ENCODE data around the gene FAM193A.
A peak's percentile ranks its signal among the peaks of the same experiment; 100 is the strongest.
"Not testable (repeated sequence)": the region's sequence is repeated elsewhere in the genome, so short reads cannot be mapped to it uniquely, and the experiment has no call there.

FAM193A gene

GRCh38 chr4:2695346-2696060 is 159.1 kb downstream of the FAM193A start:
- no peak for DNase-seq

- no peak for DNase-seq
Measured at GRCh38 chr4:2696423-2696822, 160.0 kb downstream of the FAM193A start.

- DNase-seq, result no peak
Measured at GRCh38 chr4:2697995-2698414, 161.6 kb downstream of the FAM193A start.

- no peak for DNase-seq
Measured at GRCh38 chr4:2698504-2698903, 162.1 kb downstream of the FAM193A start.

GRCh38 chr4:2698951-2699505 is 162.6 kb downstream of the FAM193A start:
- no peak for DNase-seq

- no peak for DNase-seq
Measured at GRCh38 chr4:2699534-2699933, 163.1 kb downstream of the FAM193A start.

- DNase-seq, result no peak
Measured at GRCh38 chr4:2700031-2700430, 163.6 kb downstream of the FAM193A start.

- no peak for DNase-seq
Measured at GRCh38 chr4:2702361-2702760, 165.9 kb downstream of the FAM193A start.

GRCh38 chr4:2702770-2703169 is 166.3 kb downstream of the FAM193A start:
- DNase-seq, result no peak

- DNase-seq, result no peak
Measured at GRCh38 chr4:2712261-2712842, 175.9 kb downstream of the FAM193A start.

- no peak for DNase-seq
Measured at GRCh38 chr4:2713337-2713736, 176.9 kb downstream of the FAM193A start.

- peak; percentile 29 for DNase-seq
Measured at GRCh38 chr4:2714061-2714770, 177.8 kb downstream of the FAM193A start.

- DNase-seq, result no peak
Measured at GRCh38 chr4:2714918-2715317, 178.5 kb downstream of the FAM193A start.

GRCh38 chr4:2715426-2715825 is 179.0 kb downstream of the FAM193A start:
- DNase-seq, result no peak

- DNase-seq, result no peak
Measured at GRCh38 chr4:2716236-2716635, 179.8 kb downstream of the FAM193A start.

GRCh38 chr4:2721586-2721985 is 185.1 kb downstream of the FAM193A start:
- no peak for DNase-seq

GRCh38 chr4:2722033-2722432 is 185.6 kb downstream of the FAM193A start:
- no peak for DNase-seq

GRCh38 chr4:2723751-2724150 is 187.3 kb downstream of the FAM193A start:
- no peak for DNase-seq

GRCh38 chr4:2725380-2725779 is 188.9 kb downstream of the FAM193A start:
- no peak for DNase-seq

GRCh38 chr4:2726881-2727280 is 190.4 kb downstream of the FAM193A start:
- not testable (repeated sequence) for DNase-seq

GRCh38 chr4:2728221-2728620 is 191.8 kb downstream of the FAM193A start:
- DNase-seq, result no peak

GRCh38 chr4:2728806-2729532 is 192.5 kb downstream of the FAM193A start:
- DNase-seq, result no peak

GRCh38 chr4:2729533-2729875 is 193.1 kb downstream of the FAM193A start:
- no peak for DNase-seq

All from DMS79 (cell line).